Activated B cell treated with CpG ODN at 0.5 μM for 24 hours (primary cell): ENCODE results near the gene RTEL1. TPM values are rescaled to one million over a fixed set of nuclear protein-coding genes. Genes with fewer than 3 reads are reported as not detected.

Experiments used
- ATAC-seq: fragments of 200-7000 bp; cut with Tn5 transposase; one replicate; pipeline ENCODE4 v1.10.0; 2021; ENCODE audit warnings: low read depth, mild to moderate bottlenecking, moderate library complexity
- CTCF ChIA-PET: fragments of 350-600 bp; sonication (Branson Sonifier 250); formaldehyde crosslinking; loops from one replicate; lab custom pipeline; 2021; ENCODE audit warnings: antibody characterized with exemption; lab: Charles Lee
- POLR2A ChIA-PET: fragments of 350-600 bp; sonication (Branson Sonifier 250); formaldehyde crosslinking; loops from one replicate; lab custom pipeline; 2021; ENCODE audit warnings: antibody characterized with exemption; lab: Charles Lee
- DNase-seq: peaks from one replicate; pipeline ENCODE4 v3.0.0; 2022
- H3K27ac Mint-ChIP-seq: one replicate; pipeline ENCODE4 v1.8.0; 2020; ENCODE audit warnings: mixed read lengths
- H3K27me3 Mint-ChIP-seq: one replicate; pipeline ENCODE4 v1.8.0; 2021; ENCODE audit warnings: mixed read lengths
- H3K36me3 Mint-ChIP-seq: one replicate; pipeline ENCODE4 v1.8.0; 2021; ENCODE audit warnings: low read depth, mixed read lengths
- H3K4me1 Mint-ChIP-seq: one replicate; pipeline ENCODE4 v1.8.0; 2021; ENCODE audit warnings: mixed read lengths
- H3K4me3 Mint-ChIP-seq: one replicate; pipeline ENCODE4 v1.8.0; 2020; ENCODE audit warnings: mild to moderate bottlenecking, mixed read lengths
- H3K9me3 Mint-ChIP-seq: one replicate; pipeline ENCODE4 v1.8.0; 2020; ENCODE audit warnings: mixed read lengths
- intact Hi-C: fragments of 100-400 bp; cut with micrococcal nuclease; formaldehyde crosslinking; loops from one replicate; pipeline ENCODE4 v1.15.1; 2024
- total RNA-seq: library from RNA; stranded (reverse); gene quantifications from 2 replicates; pipeline ENCODE4 v1.2.3, GENCODE V29; 2022
- TF ChIP-seq, protein P1 (sequence below): fragments of 200-600 bp; IDR thresholded peaks from one replicate; pipeline ENCODE4 v1.8.0; 2022; ENCODE audit warnings: antibody characterized with exemption, mild to moderate bottlenecking

Gene RTEL1
- total RNA-seq, 1 donor from 2014 or later, result 33.8 TPM

- H3K27me3 Mint-ChIP-seq, result no peaks in the 10 kb centered on the region
- no peaks in the 10 kb centered on the region for H3K9me3 Mint-ChIP-seq
- ATAC-seq (no peak), DNase-seq (no peak)
- H3K36me3 Mint-ChIP-seq, result peaks cover 30% of the 10 kb centered on the region
- peaks cover 28% of the 10 kb centered on the region for H3K4me1 Mint-ChIP-seq
- TF ChIP-seq, protein P1, sequence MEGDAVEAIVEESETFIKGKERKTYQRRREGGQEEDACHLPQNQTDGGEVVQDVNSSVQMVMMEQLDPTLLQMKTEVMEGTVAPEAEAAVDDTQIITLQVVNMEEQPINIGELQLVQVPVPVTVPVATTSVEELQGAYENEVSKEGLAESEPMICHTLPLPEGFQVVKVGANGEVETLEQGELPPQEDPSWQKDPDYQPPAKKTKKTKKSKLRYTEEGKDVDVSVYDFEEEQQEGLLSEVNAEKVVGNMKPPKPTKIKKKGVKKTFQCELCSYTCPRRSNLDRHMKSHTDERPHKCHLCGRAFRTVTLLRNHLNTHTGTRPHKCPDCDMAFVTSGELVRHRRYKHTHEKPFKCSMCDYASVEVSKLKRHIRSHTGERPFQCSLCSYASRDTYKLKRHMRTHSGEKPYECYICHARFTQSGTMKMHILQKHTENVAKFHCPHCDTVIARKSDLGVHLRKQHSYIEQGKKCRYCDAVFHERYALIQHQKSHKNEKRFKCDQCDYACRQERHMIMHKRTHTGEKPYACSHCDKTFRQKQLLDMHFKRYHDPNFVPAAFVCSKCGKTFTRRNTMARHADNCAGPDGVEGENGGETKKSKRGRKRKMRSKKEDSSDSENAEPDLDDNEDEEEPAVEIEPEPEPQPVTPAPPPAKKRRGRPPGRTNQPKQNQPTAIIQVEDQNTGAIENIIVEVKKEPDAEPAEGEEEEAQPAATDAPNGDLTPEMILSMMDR, result no peak
- ChIA-PET POLR2A (no interaction called here), CTCF (no interaction called here)
- H3K27ac Mint-ChIP-seq, result no peak overlapping the region
- intact Hi-C loops, result loop anchor here (10.0 kb wide), 1 partner anchor 78 kb away; the partner anchor contains the start of genes RTEL1 and STMN3
- H3K4me3 Mint-ChIP-seq, result no peak overlapping the region
Measured at GRCh38 chr20:63733117-63733516, 75.0 kb downstream of the RTEL1 start.

GRCh38 chr20:63733579-63734081, 75.5 kb downstream of the RTEL1 start:
- POLR2A ChIA-PET, result no interaction called here
- DNase-seq (no peak), ATAC-seq (no peak)
- Mint-ChIP-seq H3K4me1 (peaks cover 28% of the 10 kb centered on the region), H3K36me3 (peaks cover 29% of the 10 kb centered on the region), H3K9me3 (no peaks in the 10 kb centered on the region), H3K4me3 (no peak overlapping the region), H3K27ac (no peak overlapping the region), H3K27me3 (no peaks in the 10 kb centered on the region)
- intact Hi-C loops, result loop anchor here (10.0 kb wide), 1 partner anchor 79 kb away; the partner anchor contains the start of genes RTEL1 and STMN3
- CTCF ChIA-PET, result no interaction called here
- TF ChIP-seq, protein P1, result no peak

- peaks cover 28% of the 10 kb centered on the region for H3K4me1 Mint-ChIP-seq
- no peak for DNase-seq
- POLR2A ChIA-PET, result interaction anchor here (0.6 kb wide), 1 partner anchor 93 kb away, joined by 4 read pairs; no protein-coding TSS in a partner anchor
- H3K27ac Mint-ChIP-seq, result no peak overlapping the region
- TF ChIP-seq, protein P1, result no peak
- H3K9me3 Mint-ChIP-seq, result no peaks in the 10 kb centered on the region
- no peaks in the 10 kb centered on the region for H3K27me3 Mint-ChIP-seq
- H3K4me3 Mint-ChIP-seq, result no peak overlapping the region
- H3K36me3 Mint-ChIP-seq, result peaks cover 27% of the 10 kb centered on the region
- no peak for ATAC-seq
- intact Hi-C loops, result loop anchor here (10.0 kb wide), 1 partner anchor 80 kb away; the partner anchor contains the start of genes RTEL1 and STMN3
- CTCF ChIA-PET, result no interaction called here
Measured at GRCh38 chr20:63734111-63734945, 76.2 kb downstream of the RTEL1 start.

- Mint-ChIP-seq H3K27me3 (no peaks in the 10 kb centered on the region), H3K9me3 (no peaks in the 10 kb centered on the region), H3K4me1 (peaks cover 28% of the 10 kb centered on the region), H3K27ac (no peak overlapping the region), H3K36me3 (peaks cover 23% of the 10 kb centered on the region), H3K4me3 (no peak overlapping the region)
- ChIA-PET CTCF (no interaction called here), POLR2A (interaction anchor here (0.9 to 3.0 kb wide), 4 partner anchors 27 to 161 kb away, joined by 3 to 36 read pairs (median 7); partner anchors contain the start of genes ARFRP1, HELZ2 and ZGPAT)
- ATAC-seq, result no peak
- no peak for DNase-seq
- TF ChIP-seq, protein P1, result no peak
- intact Hi-C loops, result loop anchor here (5.0 to 10.0 kb wide), 5 partner anchors 38 to 198 kb away; partner anchors contain the start of genes FNDC11, GMEB2, PTK6 and RTEL1
Measured at GRCh38 chr20:63734946-63735858, 77.1 kb downstream of the RTEL1 start.
